Parietal lobe (tissue), 1 donor: ENCODE measurements around the gene SNRPD3. TPM values are rescaled to one million over a fixed set of nuclear protein-coding genes. Genes with fewer than 3 reads are reported as not detected.

Experiments used
- total RNA-seq: library from RNA; depleted of rRNA; stranded (reverse); fragments of >200 nt; gene quantifications from one replicate; pipeline ENCODE4 v1.2.3, GENCODE V29; 2014

The SNRPD3 gene
- 138 TPM for total RNA-seq

DNA sequence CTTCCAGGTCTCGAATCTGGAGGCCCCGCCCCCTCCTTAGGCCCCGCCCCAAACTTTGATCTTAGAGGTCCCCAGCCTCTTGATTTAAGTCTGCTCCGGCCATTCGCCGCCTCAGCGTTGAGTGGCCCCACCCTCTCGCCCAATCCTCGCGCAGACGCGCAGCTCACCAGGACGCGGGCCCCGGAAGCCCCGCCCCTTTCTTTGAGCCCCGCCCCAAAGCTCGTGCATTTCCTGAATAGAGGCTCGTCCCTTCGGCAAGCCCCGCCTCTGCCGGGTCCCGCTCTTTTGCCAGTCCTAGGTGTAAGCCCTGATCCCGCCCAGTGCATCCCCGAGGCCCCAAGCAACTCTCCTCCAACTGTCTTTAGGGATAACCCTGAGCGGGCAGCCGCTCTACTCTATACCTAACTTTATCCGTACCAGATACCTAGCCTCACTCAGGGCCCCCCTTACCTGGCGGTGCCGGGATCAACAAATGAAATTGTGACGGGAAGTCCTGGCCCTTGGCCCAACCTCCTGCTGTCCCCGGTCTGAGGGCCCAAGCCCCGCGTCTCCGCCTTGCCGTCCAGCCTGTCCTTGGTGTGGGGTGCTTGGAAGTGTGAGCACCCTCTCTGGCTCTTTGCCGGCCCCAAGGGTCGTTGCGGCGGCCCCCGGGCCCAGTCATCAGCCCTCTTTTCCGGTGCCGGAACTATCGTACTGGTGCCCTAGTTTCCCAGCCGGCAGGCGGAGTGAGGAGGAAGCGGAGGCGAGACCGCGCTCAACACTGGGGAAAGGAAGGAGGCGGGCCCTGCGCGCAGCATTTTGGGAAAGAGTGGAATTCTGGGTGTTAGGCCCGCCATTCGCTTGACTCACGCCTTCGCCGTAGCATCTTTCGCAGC, at the start of gene SNRPD3:
Gene SNRPD3 (plus strand): TSS at position 835 of the 875 bp plus-strand sequence. CDS start 1,676 bp downstream, outside the sequence.

GRCh38 chr22:24554313-24555164, 1.3 kb upstream of the SNRPD3 start, which contains the start of gene GUCD1:
Gene GUCD1, minus strand, starts transcription at chr22:24555138. Its CDS starts 147 bp downstream, at chr22:24554991.

GRCh38 chr22:24592851-24593558, 37.2 kb downstream of the SNRPD3 start, which contains the start of gene LRRC75B:
Gene LRRC75B, minus strand, starts transcription at chr22:24593073. Its CDS starts 34 bp downstream, at chr22:24593039.

DNA sequence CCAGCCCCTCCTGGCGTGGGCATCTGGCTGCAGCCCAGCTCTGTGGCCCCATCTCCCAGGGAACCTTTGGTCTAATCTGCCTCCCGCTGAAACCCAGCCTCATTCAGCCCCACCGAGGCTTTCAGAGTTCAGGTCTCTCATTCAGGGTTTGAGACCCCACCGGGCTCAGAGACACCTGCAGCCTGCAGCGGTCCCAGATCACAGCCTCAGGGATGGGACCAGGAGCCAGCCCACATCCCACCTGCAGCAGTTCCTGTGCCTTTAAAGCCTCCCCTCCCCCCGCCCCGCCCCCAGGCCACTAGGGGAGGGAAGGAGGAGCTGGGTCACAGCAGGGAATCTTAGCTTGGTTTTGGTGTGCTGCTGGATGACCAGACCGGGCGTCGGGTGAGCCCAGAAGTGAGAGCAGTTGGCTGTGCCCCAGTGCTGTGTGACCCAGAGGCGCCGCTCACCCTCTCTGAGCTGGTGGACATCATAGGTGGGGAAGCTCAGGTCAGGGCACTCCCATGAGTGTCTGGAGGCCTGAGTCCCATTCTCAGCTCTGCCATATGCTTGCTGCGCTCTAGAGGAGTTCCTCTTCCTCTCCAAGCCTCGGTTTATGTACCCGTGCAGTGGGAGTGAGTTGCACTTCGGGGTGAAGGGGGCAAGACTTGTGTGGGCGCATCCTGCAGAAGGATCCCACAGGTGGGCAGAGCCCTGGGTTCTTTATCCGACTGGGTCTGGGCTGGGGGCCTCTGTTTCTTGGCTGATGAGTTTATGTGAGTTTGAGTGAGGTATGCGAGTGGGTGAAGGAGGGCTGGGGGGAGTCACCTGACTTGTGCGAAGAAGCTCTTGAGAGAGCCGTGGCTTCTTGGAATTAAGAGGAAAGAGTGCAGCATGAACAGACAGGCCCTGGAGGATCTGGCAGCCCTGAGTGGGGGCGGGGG, 47.3 kb downstream of the SNRPD3 start, which contains the start of gene GGT1:
Gene GGT1 (plus strand): TSS at position 347 of the 923 bp plus-strand sequence. CDS start 7,889 bp downstream, outside the sequence.

Other genes with a start within 250 kb of the SNRPD3 start
- 11.0 TPM for gene ADORA2A, start 128.4 kb upstream of the SNRPD3 start, total RNA-seq
- gene UPB1, start 60.7 kb upstream of the SNRPD3 start, total RNA-seq = 0.94 TPM
- 41.3 TPM for gene GUCD1, start 861 bp upstream of the SNRPD3 start, total RNA-seq
- gene LRRC75B, start 37.1 kb downstream of the SNRPD3 start, total RNA-seq = 12.5 TPM
- gene GGT1, start 47.2 kb downstream of the SNRPD3 start, total RNA-seq = 5.6 TPM
- not detected for gene PIWIL3, start 218.7 kb downstream of the SNRPD3 start, total RNA-seq